ENCODE results near the gene ADGRA1.
"Not testable (repeated sequence)": the region's sequence is repeated elsewhere in the genome, so short reads cannot be mapped to it uniquely, and the experiment has no call there.

Gene ADGRA1, protein sequence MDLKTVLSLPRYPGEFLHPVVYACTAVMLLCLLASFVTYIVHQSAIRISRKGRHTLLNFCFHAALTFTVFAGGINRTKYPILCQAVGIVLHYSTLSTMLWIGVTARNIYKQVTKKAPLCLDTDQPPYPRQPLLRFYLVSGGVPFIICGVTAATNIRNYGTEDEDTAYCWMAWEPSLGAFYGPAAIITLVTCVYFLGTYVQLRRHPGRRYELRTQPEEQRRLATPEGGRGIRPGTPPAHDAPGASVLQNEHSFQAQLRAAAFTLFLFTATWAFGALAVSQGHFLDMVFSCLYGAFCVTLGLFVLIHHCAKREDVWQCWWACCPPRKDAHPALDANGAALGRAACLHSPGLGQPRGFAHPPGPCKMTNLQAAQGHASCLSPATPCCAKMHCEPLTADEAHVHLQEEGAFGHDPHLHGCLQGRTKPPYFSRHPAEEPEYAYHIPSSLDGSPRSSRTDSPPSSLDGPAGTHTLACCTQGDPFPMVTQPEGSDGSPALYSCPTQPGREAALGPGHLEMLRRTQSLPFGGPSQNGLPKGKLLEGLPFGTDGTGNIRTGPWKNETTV

DNA sequence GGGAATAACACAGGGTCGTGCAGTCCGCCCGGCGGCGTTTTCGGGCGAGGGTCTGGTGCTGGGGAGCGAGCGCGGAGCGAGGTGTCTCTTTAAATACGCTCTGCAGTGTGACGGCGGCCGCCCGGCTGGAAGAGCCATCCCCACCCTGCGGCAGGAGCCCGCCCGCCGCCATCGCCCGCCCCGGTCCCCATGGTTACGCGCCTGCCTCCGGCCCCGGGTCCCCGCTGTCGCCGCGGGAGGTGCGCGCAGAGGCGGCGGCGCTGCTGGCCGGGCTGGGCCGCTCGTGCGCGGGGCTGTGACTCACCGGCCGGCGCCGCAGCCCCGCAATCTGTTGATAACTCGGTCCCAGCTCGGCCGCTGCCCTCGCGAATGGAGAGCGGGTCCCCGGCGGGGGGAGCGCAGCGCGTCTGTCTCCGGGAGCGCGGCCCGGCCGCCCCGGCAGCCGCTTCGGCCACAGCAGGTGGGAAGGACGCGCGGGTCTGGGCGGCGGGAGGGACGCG, at the start of gene ADGRA1:
Gene ADGRA1, plus strand, starts transcription at position 246 of the 500 bp plus-strand sequence. CDS start 986 bp downstream, outside the sequence.
- peak; percentile 41 for DNase-seq

DNA sequence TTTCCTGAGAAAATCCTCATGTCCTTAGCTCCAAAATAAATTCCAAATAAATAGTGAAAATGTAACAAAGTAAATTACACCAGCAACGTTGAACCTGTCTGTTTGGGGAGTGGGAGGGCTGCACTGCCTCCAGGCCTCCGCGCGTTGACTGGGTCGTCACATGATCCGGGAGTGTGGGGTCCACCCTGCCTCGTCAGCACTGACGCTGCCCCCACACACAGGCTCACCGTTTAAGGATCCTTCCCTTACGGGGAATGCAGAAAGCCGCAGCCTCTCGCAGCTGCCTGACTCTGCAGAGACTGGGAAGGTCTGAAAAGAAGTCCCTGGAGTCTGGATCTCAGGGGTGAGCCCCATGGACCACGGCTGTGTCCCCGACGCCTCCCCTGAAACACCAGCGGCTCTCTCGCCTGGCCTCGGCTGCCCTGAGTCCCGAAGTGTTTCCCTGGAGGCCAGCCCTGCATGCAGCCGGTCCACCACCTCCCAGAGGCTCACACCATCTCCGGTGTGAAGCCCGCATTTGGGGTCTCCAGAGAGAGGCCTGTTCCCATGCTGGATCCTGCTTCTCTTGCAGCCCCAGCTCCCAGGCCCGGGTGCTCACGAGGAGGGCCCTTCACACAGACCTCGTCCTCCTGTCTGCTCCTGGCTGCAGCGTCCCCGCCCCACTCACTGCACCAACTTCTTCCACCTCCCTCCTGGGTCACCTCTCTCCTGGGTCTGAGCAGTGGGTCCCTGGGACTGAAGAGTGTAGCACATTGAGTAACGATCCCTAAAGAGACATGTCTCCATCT, 49.5 kb upstream of the ADGRA1 start:
- no peak for DNase-seq

DNA sequence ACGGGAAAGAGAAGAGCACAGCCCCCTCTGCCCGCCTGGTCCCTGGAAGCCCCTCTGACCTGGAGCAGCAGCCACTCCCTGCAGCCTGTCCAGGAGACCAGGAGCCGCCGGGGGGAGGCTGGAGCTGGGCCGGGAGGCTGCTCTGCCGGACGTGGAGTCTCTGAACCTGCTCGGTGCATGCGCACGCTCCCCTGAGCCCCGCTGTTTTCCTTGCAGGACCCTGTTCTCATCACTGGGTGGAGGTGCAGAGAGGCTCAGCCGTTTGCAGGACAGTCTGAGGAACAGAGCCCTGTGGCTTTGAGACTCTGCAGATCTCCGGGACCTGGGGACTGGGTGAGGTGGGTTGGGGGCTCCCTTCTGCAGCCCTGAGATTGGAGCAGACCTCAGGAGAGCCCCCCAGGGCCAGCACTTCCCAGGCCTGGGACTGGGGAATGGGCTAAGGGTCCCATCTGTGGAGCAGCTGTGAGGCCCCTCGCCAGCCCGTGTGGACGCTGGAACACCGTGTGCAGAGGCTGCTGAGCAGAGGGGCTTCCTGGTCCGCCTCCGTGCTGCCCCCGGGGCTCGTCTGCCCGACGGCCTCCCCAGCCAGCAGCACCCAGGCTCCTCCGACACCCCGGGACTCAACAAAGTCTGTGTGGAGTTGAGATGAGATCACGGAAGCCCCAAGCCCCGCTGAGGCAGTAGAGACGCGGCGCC, 48.5 kb upstream of the ADGRA1 start:
- DNase-seq = no peak

DNA sequence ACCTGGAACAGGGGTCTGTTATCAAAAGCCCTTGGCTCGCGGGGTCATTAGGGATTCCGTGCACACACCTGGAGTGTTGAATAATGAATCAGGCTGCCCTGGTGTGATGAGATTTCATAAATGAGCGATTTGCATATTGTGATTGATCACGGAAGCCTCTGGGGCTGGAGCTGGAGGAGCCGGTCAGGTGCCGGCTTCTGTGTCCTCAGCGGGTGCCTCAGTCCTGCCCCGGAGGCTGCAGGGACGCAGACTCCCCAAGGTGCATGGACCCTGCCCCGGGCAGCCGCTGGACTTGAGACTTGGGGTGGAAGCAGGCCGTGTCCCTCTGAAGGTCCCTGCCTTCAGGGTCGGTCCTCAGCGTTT, 47.9 kb upstream of the ADGRA1 start:
- no peak for DNase-seq

DNA sequence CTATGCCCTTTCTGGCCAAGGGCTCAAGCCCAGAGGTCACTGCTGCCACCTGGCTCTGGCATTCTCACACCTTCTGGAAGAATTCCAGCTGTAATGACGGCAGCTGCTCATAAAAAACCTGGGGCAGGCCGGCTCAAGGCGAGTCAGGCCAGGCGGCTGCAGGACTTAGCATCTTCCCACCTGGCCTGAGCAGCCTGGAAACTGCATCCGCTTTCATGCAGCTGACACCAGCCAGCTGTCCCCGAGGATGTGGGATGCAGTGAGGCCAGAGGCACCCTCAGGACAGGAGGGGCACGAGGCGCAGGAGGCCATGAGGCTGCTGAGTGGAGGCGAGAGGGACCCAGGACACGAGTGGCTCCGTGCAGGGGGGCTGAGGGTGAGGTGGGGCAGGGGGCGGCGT, 47.5 kb upstream of the ADGRA1 start:
- no peak for DNase-seq

DNA sequence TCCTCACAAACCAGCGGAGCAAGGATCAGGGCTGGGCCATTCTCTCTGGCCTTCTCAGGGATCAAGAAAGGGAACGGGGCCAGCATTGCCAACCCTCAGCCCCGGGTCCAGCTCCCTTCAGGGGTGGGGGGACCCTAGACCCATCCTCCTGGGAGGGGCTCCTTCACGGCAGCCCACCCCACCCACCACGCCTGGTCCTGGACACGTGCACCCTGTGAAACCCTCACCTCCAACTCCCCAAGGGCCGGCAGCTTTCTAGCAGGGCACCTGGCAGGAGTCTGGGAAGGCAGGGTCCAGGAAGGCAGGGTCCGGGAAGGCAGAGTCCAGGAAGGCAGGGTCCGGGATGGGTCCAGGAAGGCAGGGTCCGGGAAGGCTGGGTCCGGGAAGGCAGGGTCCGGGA, 46.6 kb upstream of the ADGRA1 start:
- no peak for DNase-seq

DNA sequence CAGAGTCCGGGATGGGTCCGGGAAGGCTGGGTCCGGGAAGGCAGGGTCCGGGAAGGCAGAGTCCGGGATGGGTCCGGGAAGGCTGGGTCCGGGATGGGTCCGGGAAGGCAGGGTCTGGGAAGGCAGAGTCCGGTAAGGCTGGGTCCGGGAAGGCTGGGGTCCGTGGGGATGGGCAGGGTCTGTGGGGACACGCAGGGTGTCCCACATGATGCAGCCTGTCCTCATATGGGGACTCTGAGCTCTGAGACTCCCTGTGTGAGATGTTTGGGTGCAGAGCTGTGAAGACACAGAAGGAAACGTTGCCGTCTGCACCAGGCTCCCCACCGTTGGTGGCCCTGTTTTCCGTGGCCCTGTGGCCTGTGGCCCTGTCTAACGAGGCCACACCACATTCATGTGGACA, 45.7 kb upstream of the ADGRA1 start:
- no peak for DNase-seq

DNA sequence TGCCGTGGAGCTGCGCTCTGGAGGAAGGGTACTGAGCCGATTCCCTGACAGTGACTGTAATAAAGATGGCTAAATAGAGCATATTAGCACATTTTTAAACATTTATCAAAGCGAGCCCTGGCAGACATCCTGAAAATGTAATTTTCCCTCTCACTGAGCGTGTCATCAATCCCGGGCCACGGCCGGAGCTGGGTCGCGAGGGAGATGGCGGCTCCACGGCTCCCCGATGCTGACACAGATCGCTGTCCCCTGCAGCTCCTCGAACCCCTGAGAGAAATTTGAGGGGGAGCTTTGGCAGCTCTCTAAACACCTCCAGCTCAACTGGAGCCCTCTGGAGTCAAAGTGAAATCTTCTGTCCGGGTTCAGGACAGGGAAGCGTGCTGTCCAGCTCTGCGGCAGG, 44.9 kb upstream of the ADGRA1 start:
- no peak for DNase-seq

DNA sequence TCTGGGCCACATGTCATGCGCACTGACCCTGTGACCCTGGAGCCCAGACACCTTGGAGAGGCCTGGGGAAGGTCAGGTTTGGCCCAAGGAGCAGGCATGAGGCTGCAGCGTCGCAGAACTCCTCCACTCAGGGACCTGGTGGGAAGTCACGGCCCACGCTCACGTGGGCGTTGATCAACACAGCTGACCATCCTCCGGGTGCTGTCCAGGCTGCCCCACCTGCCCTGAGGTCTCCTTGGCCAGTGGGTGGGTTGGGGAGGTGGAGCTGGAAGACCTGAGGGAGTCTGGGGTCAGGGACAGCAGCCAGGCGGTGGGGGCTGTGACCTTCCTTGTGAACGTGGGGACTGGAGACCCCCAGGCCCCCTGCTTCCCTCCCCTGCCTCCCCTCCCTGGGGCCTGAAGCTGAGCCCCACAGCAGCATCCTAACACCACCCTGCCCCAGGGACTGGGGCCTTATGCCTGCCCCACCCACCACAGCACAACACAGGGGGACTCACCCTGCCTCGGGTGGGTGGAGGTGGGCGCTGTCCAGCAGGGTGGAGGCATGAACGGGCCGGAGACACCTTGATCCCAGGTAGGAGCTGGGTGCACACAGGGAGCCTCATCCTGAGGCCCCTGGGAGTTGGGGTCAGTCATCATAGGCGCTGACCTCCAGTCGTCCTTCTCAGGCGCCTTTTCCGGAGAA, 44.0 kb upstream of the ADGRA1 start:
- DNase-seq = no peak

DNA sequence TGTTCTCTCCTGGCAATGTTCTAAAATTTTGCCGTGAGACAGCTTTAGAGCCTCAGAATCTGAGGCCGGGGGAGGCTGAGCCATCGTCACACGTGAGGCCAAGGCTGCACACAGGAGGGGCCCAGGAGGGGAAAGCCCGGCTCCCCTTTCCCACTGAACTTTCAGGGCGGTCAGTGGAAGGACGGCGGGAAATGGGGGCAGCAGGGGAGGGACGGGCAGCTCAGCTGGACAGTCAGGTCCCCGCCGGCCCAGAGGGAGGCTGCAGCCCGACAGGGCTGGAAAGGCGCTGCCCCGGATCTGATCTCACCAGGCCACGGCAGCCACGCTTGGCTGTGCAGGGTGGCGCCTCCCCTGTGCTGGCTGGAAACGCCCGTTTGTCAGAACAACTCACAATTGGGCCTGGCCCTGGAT, 43.3 kb upstream of the ADGRA1 start:
- no peak for DNase-seq

DNA sequence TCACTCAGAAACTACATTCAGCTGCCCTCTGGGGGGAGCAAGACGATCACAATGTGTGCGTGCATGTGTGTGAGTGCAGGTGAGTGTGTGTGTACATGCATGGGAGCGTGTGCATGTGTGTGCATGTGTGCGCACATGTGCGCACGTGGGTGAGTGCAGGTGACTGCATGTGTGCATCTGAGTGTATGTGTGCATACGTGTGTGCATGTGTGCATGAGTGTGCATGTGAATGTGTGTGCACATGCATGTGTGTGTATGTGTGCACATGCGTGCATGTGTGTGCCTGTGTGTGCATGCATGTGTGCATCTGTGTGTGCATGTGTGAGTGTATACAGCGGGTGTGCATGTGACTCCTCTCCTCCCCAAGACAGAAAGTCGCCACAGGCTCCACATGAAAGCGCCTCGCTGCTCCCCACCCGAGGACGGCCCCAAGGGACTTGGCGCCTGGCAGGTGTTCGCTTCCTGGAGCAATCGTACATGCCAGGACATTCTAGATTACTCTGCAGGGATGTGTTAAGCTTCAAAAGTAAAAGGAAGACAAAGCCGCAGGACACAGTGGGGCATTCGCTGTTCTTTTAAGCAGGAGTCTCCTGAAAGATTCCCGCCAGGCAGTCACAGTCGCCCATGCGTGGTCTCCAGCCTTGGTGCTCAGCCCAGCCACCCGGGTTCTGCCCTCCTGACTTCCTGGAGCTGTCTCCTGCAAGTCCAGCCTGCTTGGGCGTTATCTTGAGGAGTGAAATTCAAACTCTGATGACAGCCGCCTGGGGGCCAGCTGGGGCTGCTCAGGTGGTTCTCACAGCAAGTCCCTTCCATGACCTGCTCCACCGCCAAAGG, 42.0 kb upstream of the ADGRA1 start:
- no peak for DNase-seq

DNA sequence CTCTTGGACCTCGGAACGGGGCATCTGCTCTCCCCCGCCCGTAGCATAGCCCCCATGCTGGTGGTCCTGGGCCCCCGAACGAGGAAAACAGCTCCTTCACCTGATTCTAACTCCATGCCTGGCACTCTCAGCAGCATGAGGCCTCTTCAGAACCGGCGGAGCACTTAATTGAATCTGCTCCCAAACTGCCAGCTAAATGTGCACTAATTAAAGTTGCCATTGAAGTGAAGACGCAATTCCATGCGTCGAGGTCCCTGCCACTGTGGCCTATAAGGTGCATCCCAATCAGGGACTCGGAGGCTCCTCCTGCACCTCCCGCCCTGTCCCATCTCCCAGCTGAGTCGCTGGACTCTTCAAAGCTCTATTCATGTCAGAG, 41.3 kb upstream of the ADGRA1 start:
- DNase-seq = no peak

DNA sequence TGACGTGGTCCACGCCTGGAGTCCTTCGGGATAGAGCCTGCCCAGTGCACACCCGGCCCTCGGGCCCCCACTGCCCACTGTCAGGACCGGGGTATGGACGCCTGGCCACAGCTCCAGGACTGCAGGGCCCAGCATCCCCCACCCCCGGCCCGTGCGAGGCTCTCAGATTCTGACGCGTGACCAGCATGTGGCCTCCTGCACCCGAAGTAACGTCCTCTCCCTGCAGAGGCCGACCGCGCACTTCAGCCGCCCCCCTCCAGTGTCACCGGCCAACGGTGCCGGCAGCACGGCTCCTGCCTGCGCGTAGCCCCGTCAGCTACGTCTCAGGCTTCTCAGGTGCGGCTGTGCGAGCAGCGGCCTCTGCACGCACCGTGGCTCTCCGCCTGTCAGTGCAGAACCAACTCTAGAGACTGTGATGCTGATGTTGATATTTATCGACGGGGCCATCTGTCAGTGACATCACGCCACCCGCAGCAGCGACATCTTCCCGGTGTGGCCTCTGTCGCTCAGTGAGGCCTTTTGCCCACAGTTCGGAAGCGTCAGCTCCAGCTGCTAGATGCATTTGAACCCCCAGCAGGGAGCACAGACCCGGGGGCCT, 40.1 kb upstream of the ADGRA1 start:
- no peak for DNase-seq

DNA sequence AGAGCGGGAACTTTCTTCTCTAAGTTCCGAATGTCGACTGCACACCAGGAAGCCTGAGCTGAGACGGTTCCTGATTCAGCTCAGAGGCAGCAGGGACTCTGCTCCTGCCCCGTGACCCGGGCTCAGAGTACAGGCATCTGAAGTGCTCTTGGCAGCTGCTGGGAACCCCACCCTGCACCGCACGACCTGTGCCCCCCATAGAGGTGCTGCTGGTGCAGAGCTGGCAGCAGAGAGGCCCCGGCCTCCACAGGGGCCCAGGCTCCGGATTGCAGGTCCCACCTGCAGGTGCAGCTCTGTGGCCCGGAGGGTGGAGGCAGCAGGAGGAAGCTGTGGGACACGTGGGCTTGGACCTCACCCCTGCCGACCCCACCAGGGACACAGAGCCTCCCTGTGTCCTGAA, 39.5 kb upstream of the ADGRA1 start:
- DNase-seq = no peak

DNA sequence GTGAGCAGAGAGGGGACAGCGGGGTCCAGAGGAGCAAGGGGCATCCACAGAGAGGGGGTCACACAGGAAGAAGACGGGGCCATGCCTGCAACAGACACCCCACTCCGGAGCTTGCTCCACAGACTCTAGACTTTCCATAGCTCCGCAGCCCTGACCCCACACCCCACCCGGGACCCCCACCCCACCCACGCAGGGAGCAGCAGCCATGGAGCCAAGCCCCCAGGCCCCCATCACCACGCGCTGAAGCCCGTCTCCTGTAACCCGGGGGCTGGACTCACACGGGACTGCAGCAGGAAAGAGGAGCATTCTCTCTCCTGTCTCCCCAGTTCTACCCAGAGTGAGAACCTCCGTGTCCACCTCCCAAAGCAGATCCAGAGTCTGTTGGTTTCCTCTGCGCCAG, 38.8 kb upstream of the ADGRA1 start:
- no peak for DNase-seq

DNA sequence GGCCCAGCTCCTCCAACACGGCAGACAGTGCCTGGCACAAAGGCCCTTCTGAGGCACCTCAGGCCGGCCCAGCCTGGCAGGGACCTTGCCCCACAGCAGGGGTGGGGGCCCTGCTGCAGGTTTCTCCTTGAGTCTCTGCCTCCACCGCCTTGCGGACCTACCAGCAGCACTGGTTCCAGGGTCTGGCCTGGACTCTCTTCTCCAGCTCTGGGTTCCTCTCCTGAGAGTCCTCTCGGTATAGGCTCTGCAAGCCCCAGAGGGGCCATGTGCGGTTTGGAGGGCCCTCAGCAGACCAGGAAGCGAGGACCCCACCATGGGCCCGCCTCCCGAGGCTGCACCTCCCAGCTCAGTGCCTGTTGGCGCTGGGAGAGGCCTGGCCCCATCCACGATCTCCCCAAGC, 38.1 kb upstream of the ADGRA1 start:
- no peak for DNase-seq

DNA sequence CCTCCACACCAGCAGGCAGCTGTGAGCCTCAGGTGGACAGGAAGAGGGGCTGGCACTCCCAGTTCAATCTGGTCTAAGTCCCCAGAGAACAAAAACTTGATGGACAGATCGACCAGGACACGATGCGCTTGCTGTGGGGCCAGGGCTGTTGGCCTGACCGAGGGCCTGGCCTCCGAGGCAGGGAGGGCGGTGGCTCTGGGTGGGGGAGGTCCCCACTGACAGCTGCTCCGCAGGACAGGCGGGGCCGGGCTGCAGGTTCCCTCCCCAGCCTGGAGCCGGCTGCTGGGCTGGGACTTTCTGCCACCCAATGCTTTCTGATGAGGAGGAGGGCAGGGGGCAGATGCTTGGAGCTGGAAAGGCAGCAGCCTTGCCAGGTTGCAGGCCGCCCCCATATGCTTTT, 37.4 kb upstream of the ADGRA1 start:
- DNase-seq = no peak

DNA sequence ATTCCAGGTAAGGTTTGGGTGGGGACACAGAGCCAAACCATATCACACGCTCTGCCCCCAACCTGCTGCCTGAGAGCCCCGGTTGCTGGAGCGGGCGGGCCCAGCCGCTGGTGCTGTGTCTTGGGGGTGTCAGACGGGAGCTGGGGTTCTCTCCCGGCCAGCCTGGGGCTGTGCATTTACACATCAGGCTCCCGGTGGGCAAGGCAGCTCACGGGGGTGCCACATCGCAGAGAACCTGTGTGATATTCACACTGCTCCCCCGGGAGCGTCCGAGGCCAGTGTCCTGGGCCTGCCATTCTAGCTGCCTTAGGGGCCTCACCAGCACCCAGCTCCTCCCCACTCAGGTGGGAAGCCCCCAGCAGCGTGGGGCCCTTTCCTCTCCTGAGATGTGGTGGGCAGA, 35.6 kb upstream of the ADGRA1 start:
- DNase-seq = no peak

DNA sequence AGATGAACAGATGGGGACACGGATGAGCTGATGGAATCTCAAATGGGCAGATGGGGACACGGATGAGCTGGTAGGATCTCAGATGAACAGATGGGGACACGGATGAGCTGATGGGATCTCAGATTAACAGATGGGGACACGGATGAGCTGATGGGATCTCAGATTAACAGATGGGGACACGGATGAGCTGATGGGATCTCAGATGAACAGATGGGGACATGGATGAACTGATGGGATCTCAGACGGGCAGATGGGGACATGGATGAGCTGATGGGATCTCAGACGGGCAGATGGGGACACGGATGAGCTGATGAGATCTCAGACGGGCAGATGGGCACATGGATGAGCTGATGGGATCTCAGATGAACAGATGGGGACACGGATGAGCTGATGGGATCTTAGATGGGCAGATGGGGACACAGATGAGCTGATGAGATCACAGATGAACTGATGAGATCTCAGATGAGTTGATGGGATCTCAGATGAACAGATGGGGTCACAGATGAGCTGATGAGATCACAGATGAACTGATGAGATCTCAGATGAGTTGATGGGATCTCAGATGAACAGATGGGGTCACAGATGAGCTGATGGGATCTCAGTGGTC, 34.1 kb upstream of the ADGRA1 start:
- DNase-seq = not testable (repeated sequence)

DNA sequence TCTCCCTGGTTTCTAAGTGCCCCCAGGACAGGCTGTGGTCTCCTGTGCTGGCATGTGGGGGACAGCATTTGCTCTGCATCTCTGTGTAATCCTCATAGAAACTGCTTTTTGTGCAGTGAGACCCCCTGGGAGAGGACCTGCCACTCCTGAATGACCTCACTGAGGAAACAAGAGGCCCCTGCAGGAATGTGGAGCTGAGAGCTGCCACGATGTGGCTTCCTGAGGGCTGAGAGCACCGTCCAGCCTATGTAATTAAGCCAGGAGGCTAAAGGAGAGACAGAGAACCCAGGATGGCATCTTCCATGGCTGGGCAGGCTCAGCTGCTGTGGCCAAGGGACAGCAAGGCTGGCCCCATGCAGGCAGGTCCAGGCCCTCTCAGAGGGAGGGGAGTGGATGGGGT, 32.3 kb upstream of the ADGRA1 start:
- DNase-seq = no peak

DNA sequence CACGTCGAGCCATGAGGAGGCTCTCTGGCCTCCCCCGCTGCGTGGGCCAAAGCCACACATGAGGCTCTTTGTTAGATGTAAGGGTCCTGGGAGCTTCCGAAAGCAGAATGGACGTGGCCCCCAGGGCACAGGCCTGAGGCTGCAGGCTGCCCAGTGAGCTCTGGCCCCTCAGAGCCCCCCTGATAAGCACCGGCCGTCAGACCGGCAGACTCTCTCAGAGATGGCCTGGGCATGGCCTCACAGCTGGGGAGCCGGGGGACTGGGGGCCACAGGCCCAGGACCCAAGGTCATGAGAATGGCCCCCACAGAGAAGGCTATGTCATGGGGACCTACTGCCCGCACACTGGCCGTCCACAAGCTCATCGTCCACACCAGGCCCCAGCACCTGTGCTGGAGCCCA, 31.7 kb upstream of the ADGRA1 start:
- no peak for DNase-seq

Data from NCI-H1105 treated with DMSO at 0.1 percent for 48 hours (cell line).